Fibroblast of pulmonary artery (primary cell): ENCODE results near the gene ASPG.

ENCODE experiments used
- DNase-seq: peaks from one replicate; pipeline ENCODE4 v3.0.0-alpha.2; 2010; ENCODE audit warnings: low read depth
- H3K4me3 ChIP-seq: replicated peaks from 2 replicates; pipeline ENCODE4 v1.5.1; 2011; ENCODE audit warnings: low read depth, mild to moderate bottlenecking, control low read depth, low read length, moderate library complexity
- TF ChIP-seq, protein P1 (sequence below): IDR thresholded peaks from 2 replicates; pipeline ENCODE4 v1.5.1; 2011; ENCODE audit warnings: mild to moderate bottlenecking, control low read depth, low read length, inconsistent platforms; ENCODE audit errors: missing control alignments

ASPG gene

DNA sequence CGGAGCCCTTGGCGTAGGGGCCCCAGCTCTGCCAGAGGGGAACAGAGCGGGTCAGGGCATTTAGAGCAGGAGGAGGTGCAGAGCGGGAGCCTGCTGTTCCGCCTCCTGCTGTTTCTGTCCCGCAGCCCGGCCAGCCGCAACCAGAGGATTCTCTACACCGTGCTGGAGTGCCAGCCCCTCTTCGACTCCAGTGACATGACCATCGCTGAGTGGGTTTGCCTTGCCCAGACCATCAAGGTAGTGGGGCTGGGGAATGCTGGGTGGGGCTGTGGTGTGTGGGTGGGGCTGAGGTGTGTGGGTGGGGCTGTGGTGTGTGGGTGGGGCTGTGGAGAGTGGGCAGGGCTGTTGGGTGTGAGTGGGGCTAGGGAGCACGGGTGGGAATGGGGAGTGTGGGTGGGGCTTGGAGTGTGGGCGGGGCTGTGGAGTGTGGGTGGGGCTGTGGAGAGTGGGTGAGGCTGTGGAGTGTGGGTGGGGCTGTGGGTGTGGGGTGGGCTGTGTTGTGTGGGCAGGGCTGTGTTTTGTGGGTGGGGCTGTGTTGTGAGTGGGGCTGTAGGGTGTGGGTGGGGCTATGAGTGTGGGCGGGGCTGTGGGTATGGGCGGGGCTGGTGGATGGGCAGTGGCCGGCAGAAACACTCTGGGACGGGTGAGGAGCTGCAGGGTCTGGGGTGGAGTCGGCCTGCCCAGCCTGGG is 8.0 kb downstream of the ASPG start:
- H3K4me3 ChIP-seq, result no peak overlapping the region
- DNase-seq, result no peak
- TF ChIP-seq, protein P1, sequence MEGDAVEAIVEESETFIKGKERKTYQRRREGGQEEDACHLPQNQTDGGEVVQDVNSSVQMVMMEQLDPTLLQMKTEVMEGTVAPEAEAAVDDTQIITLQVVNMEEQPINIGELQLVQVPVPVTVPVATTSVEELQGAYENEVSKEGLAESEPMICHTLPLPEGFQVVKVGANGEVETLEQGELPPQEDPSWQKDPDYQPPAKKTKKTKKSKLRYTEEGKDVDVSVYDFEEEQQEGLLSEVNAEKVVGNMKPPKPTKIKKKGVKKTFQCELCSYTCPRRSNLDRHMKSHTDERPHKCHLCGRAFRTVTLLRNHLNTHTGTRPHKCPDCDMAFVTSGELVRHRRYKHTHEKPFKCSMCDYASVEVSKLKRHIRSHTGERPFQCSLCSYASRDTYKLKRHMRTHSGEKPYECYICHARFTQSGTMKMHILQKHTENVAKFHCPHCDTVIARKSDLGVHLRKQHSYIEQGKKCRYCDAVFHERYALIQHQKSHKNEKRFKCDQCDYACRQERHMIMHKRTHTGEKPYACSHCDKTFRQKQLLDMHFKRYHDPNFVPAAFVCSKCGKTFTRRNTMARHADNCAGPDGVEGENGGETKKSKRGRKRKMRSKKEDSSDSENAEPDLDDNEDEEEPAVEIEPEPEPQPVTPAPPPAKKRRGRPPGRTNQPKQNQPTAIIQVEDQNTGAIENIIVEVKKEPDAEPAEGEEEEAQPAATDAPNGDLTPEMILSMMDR, result no peak

DNA sequence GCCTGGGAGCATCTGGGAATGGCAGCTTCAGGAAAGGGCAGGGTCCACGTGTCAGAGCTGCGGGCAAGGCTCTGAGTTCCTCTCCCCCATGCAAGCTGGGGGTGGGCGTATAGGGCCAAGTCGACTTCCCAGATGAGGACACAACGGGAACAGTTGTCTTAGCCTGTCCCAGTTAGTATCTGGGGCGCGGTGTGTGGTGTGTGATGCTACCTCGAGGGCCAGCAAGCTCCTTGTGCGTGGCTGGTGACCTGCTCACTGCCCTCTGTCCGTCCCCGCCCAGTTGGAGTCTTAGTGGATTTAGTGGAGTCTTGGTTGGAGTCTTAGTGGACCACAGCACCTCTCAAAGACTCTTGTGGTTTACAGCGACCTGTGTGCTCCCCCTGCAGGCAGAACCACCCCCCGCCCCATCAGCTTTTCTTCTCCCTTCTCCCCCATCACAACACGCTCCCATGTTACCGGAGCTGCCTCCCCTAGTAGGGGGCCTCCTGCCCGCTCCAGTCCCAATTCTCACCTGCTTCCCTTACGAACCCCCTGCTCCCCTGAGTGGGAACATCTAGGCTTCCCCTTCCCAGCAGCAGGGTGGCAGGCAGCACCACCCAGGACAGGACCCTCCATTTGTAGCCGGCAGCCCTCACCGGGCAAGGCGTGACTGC is 8.7 kb downstream of the ASPG start:
- TF ChIP-seq, protein P1, result no peak
- no peak overlapping the region for H3K4me3 ChIP-seq
- no peak for DNase-seq

DNA sequence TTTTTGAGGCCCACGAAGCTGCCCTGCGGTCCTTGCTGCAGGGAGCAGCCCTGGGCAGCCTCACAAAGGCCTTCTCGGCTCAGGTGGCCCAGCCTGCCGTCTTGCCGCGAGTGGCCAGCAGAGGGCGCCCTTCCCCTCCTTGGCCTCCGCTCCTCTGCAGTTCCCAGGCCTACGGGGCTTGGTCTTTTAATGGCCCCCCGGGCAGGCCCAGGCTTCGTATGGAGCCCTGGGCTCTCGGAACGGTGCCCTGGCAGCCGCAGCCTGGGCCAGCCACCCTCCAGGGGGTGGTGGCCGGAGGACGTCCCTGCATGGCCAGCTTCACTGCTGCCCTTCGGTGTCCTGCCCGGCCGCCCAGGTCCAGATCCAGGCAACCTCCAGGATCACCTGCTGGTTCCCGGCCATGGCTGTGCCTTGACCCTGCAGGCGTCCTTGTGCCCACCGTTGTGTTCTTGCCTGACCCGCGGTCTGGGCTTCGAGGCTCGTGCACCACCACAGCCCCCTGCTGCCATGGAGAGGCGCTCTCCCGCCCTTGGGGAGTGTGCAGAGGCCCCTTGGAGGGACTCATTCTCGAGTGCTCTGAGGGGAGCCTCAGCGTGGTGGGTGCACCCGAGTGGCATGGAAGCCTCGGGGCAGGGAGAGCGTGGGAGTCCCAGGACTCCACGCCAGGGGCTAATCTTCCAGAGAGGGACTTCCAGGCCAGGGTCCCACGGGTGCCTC is 9.4 kb downstream of the ASPG start:
- TF ChIP-seq, protein P1, result peak; percentile 71
- no peak overlapping the region for H3K4me3 ChIP-seq
- DNase-seq, result peak; percentile 46

DNA sequence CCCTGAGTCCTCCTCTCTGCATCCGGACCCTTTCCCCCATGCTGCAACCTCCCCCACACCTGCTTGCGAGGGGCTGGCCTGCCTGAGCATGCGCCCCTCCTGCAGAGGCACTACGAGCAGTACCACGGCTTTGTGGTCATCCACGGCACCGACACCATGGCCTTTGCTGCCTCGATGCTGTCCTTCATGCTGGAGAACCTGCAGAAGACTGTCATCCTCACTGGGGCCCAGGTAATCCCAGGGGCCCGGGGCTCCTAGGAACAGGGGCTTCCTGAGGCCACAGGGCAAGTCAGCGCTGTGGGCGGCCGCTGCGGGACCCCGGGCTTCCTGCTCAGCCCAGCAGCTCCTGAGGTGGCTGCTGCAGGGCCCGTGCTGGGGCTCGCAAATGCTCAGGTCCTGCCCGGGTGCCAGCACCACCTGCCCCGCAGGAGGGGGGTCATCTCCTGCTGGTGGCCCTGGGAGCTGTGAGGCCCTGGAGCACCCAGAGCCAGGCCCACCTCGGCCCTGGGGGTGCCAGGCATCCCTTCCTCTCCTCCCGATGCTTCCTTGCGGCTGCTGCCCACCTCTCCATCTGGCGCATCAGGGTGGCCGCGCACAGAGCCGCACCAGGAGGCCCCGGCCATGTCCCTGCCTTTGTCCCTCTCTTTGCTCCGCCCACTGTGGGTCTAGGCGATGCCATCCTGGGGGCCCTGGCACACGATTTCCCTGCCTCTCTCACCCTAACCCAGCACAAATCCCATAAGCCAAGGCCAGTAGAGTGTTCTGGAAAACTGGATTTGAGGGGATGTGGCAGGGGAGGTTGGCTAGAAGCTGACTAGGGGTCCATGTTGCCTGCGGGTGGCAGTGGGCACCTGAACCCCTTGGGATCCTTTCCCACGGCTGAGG is 10.2 kb downstream of the ASPG start:
- no peak for DNase-seq
- TF ChIP-seq, protein P1, result no peak
- H3K4me3 ChIP-seq, result no peak overlapping the region

DNA sequence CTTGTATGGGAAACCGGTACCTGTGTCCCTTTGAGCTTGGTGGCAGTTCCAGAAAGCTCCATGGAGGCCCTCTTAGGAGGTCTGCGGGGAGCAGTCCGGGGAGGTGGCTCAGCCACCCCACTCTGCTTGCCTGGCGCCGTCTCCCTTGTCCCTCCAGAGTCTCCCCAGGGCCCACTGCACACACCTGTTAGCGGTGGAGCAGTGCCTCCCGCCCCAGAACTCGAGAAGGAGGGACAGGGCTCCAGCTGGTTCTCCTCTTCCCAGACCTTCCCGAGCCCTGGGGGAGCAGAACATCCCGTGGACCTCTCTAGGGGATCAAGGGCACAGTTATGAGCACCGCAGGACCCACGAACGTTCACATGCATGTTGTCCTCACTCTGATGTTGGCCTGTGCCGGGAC is 10.8 kb downstream of the ASPG start:
- no peak overlapping the region for H3K4me3 ChIP-seq
- DNase-seq, result no peak
- TF ChIP-seq, protein P1, result no peak

DNA sequence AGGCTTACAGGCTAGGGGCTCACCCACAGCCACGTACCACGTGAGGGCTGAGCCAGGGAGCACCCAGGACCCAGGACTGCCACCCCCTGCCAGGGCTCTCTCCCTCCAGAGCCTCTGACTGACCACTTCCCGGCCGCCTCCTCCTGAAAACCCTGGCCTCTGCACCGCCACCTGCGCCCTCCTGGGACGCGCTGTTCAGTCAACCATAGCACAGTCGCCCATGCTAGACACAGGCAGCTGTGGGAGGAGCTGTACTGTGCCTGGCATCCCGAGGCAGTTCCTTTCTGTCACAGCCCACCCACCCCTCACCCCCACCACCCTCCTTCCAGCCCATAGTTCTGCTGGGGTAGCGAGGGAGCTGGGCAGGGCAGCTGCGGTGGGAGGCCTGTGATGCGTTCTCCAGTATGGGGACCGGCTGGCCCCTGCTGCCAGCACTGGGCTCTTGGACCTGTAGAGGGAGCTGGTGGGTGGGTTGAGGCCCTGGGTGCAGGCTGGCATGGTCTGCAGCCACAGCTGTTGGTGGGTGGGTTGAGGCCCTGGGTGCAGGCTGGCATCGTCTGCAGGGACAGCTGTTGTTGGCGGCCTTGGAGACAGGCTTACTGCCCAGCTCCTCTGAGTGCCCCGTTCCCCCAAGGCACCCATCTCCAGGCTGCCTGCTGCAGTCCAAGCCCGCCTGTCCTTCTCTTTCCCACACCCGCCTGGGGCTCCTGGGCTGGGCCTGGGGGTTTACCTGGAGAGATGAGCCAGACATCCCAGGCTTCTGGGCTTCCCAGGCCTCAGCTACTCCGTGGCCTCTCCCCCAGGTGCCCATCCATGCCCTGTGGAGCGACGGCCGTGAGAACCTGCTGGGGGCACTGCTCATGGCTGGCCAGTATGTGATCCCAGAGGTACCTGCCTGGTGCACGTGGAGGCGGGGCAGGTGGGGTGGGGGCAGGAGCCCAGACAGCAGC is 11.5 kb downstream of the ASPG start:
- H3K4me3 ChIP-seq, result no peak overlapping the region
- TF ChIP-seq, protein P1, result no peak
- no peak for DNase-seq
